ENCODE measurements around the gene PEAR1. TPM values are rescaled to one million over a fixed set of nuclear protein-coding genes. Genes with fewer than 3 reads are reported as not detected.

Gene PEAR1
- total RNA-seq, 1 experiment from 2014 or later: 0.39 TPM

DNA sequence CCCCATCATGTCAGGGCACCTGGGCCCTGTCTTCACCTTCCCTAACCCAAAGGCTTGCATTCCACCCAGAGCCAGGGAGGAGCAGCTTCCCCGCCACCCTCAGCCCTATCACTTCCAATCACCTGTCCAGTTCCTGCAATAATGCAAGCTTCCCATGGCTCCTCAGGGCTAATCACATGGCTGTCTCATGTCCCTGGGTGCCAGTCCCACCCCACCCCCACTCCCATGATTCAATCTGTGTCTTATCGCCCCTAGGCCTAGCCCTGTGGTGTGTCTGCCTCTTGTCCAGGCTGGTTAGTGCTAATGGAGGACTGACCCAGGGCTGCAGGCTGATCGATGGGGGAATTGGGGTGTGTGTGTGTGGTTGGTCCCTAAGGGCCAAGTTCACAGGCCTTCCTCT lies 11.0 kb upstream of the PEAR1 start:
- Histone ChIP-seq H4K8ac (replicated peaks; ENCODE audit: insufficient read length, low read depth, low read length) (no peak overlapping the region), H3K14ac (ENCODE audit: insufficient read depth, low read length) (no peak overlapping the region), H2BK12ac (ENCODE audit: insufficient read length, low read depth, low read length) (no peak overlapping the region), H3K56ac (ENCODE audit: insufficient read length, low read depth, low read length) (no peak overlapping the region), H3K27ac (ENCODE audit: insufficient read length, low read depth, low read length) (no peak overlapping the region), H4K20me1 (ENCODE audit: control insufficient read depth, insufficient read depth, insufficient read length) (no peaks in the 10 kb centered on the region), H3K4me2 (ENCODE audit: insufficient read depth, insufficient read length, low read length) (no peak overlapping the region), H3K4me1 (ENCODE audit: insufficient read depth, low read length) (peaks cover 2% of the 10 kb centered on the region; the same call in 1 of the 2 replicates), H3K23ac (ENCODE audit: insufficient read length, low read depth, low read length) (no peak overlapping the region), H2BK120ac (ENCODE audit: low read depth, low read length, poor library complexity, severe bottlenecking) (no peak overlapping the region), H3K79me2 (ENCODE audit: insufficient read depth, low read length) (no peaks in the 10 kb centered on the region), H3K27me3 (ENCODE audit: insufficient read depth, low read length) (no peaks in the 10 kb centered on the region; the same call in 1 of the 2 replicates), H4K5ac (ENCODE audit: insufficient read length, low read depth, low read length) (no peak overlapping the region), H2BK20ac (ENCODE audit: low read depth, low read length, poor library complexity, severe bottlenecking) (no peak overlapping the region), H2BK5ac (ENCODE audit: insufficient read length, low read length) (no peak overlapping the region), H3K9ac (ENCODE audit: extremely low read depth, insufficient read length, low read length) (no peak overlapping the region), H3K23me2 (ENCODE audit: insufficient read length, low read depth, low read length, poor library complexity, severe bottlenecking) (no peaks in the 10 kb centered on the region), H4K91ac (ENCODE audit: insufficient read length, low read depth, low read length) (no peak overlapping the region), H3K79me1 (ENCODE audit: insufficient read depth, low read depth, low read length, poor library complexity, severe bottlenecking) (no peaks in the 10 kb centered on the region), H2BK15ac (ENCODE audit: low read depth, low read length) (no peak overlapping the region), H3T11ph (ENCODE audit: low read length) (no peak overlapping the region), H3K4ac (ENCODE audit: low read depth, low read length) (no peak overlapping the region), H3K9me3 (ENCODE audit: control insufficient read depth, low read depth, low read length) (no peaks in the 10 kb centered on the region), H2AK5ac (ENCODE audit: insufficient read length, low read length) (no peak overlapping the region), H2AFZ (ENCODE audit: low read length) (no peak overlapping the region), H3K18ac (ENCODE audit: insufficient read length, low read depth, low read length) (no peak overlapping the region)
- Mint-ChIP-seq H3K27ac (peak overlapping the region in 1 of 3 experiments; percentile 45; a peak in 1 of 7 replicates), H3K36me3 (ENCODE audit: insufficient read depth in 1 of 3, low read depth in 3 of 3) (no peaks in the 10 kb centered on the region), H3K4me1 (peaks cover 32 to 57% of the 10 kb centered on the region in 2 experiments), H3K9me3 (no peaks in the 10 kb centered on the region), H3K4me3 (no peak overlapping the region), H3K27me3 (ENCODE audit: low read depth) (peaks cover 74% of the 10 kb centered on the region)
- WGBS (ENCODE audit: extremely low coverage, insufficient read length, low lambda C conversion rate): no CpG with 5 or more reads among the region's 3 CpGs
- TF ChIP-seq, protein P1, sequence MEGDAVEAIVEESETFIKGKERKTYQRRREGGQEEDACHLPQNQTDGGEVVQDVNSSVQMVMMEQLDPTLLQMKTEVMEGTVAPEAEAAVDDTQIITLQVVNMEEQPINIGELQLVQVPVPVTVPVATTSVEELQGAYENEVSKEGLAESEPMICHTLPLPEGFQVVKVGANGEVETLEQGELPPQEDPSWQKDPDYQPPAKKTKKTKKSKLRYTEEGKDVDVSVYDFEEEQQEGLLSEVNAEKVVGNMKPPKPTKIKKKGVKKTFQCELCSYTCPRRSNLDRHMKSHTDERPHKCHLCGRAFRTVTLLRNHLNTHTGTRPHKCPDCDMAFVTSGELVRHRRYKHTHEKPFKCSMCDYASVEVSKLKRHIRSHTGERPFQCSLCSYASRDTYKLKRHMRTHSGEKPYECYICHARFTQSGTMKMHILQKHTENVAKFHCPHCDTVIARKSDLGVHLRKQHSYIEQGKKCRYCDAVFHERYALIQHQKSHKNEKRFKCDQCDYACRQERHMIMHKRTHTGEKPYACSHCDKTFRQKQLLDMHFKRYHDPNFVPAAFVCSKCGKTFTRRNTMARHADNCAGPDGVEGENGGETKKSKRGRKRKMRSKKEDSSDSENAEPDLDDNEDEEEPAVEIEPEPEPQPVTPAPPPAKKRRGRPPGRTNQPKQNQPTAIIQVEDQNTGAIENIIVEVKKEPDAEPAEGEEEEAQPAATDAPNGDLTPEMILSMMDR (conservative IDR thresholded peaks at IDR 0.05): no peak
- no peak for DNase-seq
